ENCODE data around the gene OVCH1. TPM values are rescaled to one million over a fixed set of nuclear protein-coding genes. Genes with fewer than 3 reads are reported as not detected.

OVCH1 gene
- total and polyA plus RNA-seq, 10 of the 15 experiments (the other 5 are each of a cell fraction or from before 2014, with no cell fraction given): 0.15 TPM; not detected in 9

DNA sequence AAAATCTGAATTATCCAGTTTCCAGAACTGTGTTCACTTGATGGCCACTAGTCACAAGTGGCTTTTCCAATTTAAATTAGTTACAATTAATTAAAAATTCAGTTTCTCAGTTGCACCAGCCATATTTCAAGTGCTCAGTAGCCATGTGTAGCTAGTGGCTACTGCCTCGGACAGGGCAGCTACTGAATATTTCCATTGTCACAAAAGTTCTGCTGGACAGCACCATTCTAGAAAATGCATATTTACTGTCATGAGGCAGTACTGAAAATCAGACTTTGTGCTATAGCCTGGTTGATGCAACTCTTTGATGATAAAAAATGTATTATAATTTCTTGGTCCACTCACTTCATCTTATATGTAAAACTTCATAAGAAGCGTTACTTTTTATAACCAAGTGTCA, 11.5 kb upstream of the OVCH1 start:
- no peaks in the 10 kb centered on the region for H3K79me2 ChIP-seq (ENCODE audit: control insufficient read depth, insufficient read depth, low read length)
- intact Hi-C loops (cut with micrococcal nuclease; ENCODE audit: unreplicated experiment): no loop called here
- no peaks in the 10 kb centered on the region for H3K27me3 ChIP-seq (replicated peaks in 1 of 2; ENCODE audit: control insufficient read depth in 2 of 2, insufficient read depth in 2 of 2, low read length in 1 of 2)
- POLR2A ChIA-PET: no interaction called here
- SMC1A ChIA-PET (ENCODE audit: uncharacterized antibody, unreplicated experiment): interaction anchor here (3.7 kb wide), 1 partner anchor 11 kb away, joined by 16 read pairs; no protein-coding TSS in a partner anchor
- H3K9me3 ChIP-seq (replicated peaks; ENCODE audit: control insufficient read depth, insufficient read depth, low read length): no peaks in the 10 kb centered on the region
- H3K27ac ChIP-seq (ENCODE audit: control insufficient read depth, insufficient read depth): no peak overlapping the region
- RAD21 ChIA-PET (ENCODE audit: unreplicated experiment): no interaction called here
- no peak overlapping the region for H2AFZ ChIP-seq (ENCODE audit: control insufficient read depth, low read depth, low read length)
- 17% methylated on average over 2 of the region's 2 CpGs for WGBS (ENCODE audit: insufficient coverage, insufficient replicate concordance, low lambda C conversion rate, missing lambda C conversion rate)
- H3K4me1 ChIP-seq (ENCODE audit: control insufficient read depth, insufficient read depth, low read length): no peaks in the 10 kb centered on the region
- TF ChIP-seq SIN3A (IDR thresholded peaks at IDR 0.05; ENCODE audit: low read depth, low read length) (no peak), IKZF2 (IDR thresholded peaks at IDR 0.05) (no peak), ASH2L (IDR thresholded peaks at IDR 0.05; ENCODE audit: borderline replicate concordance, low read depth) (no peak), MYB (IDR thresholded peaks at IDR 0.05; ENCODE audit: borderline replicate concordance, low read depth, low read length) (no peak), CREM (IDR thresholded peaks at IDR 0.05; ENCODE audit: low read depth) (no peak), CHD2 (IDR thresholded peaks at IDR 0.05; ENCODE audit: borderline replicate concordance, low read depth, low read length) (no peak), NFIC (IDR thresholded peaks at IDR 0.05; ENCODE audit: low read depth, low read length) (no peak)
- TF ChIP-seq, protein P1, sequence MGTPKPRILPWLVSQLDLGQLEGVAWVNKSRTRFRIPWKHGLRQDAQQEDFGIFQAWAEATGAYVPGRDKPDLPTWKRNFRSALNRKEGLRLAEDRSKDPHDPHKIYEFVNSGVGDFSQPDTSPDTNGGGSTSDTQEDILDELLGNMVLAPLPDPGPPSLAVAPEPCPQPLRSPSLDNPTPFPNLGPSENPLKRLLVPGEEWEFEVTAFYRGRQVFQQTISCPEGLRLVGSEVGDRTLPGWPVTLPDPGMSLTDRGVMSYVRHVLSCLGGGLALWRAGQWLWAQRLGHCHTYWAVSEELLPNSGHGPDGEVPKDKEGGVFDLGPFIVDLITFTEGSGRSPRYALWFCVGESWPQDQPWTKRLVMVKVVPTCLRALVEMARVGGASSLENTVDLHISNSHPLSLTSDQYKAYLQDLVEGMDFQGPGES (IDR thresholded peaks at IDR 0.05): no peak
- no TSS peak for BruUV-seq (replicated peaks)
- no peak for DNase-seq (ENCODE audit: low read depth, low spot score)
- no peaks in the 10 kb centered on the region for H3K36me3 ChIP-seq (ENCODE audit: control insufficient read depth in 2 of 2, insufficient read depth in 2 of 2, low read length in 1 of 2)
- in situ Hi-C loops (cut with MboI): no loop called here
- no peak overlapping the region for H3K9ac ChIP-seq (ENCODE audit: control insufficient read depth, insufficient read depth, low read length)
- H3K4me2 ChIP-seq (ENCODE audit: control insufficient read depth, insufficient read depth): no peak overlapping the region
- no peak for ATAC-seq
- H3K4me3 ChIP-seq: no peak overlapping the region
- CTCF ChIA-PET: no interaction called here
- no peaks in the 10 kb centered on the region for H4K20me1 ChIP-seq (ENCODE audit: control insufficient read depth, insufficient read depth)
- no peak for FAIRE-seq

DNA sequence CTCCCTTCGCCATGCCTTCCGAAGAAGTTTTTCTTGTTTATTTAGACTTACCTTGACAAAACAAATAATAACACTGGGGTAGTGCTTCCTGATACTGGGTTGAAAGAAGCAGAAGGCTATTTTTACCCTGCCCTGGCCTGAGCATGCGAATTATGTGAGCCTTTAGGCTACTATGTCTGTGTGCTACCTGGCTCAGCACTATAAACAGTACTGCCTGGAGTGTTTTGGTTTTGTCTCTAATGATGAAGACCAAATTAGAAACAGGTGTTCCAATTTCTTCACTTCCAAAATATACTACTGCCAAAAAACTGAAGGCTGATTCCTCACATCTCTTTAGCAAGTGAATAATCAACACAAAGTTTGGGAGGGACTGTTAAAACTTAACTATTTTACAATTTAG, 7.6 kb upstream of the OVCH1 start:
- no peak overlapping the region for H2AFZ ChIP-seq (ENCODE audit: control insufficient read depth, low read depth, low read length)
- H3K79me2 ChIP-seq (ENCODE audit: control insufficient read depth, insufficient read depth, low read length): no peaks in the 10 kb centered on the region
- no peak overlapping the region for H3K9ac ChIP-seq (ENCODE audit: control insufficient read depth, insufficient read depth, low read length)
- RAD21 ChIA-PET (ENCODE audit: unreplicated experiment): interaction anchor here (1.5 kb wide), 1 partner anchor 12 kb away, joined by 3 read pairs; no protein-coding TSS in a partner anchor
- POLR2A ChIA-PET: no interaction called here
- H3K4me2 ChIP-seq (ENCODE audit: control insufficient read depth, insufficient read depth): no peak overlapping the region
- no peak for DNase-seq (ENCODE audit: low read depth, low spot score)
- no peaks in the 10 kb centered on the region for H3K4me1 ChIP-seq (ENCODE audit: control insufficient read depth, insufficient read depth, low read length)
- WGBS (ENCODE audit: insufficient coverage, insufficient replicate concordance, low lambda C conversion rate, missing lambda C conversion rate): 56% methylated on average over 3 of the region's 3 CpGs
- no peak for ATAC-seq
- H4K20me1 ChIP-seq (ENCODE audit: control insufficient read depth, insufficient read depth): no peaks in the 10 kb centered on the region
- intact Hi-C loops (cut with micrococcal nuclease; ENCODE audit: unreplicated experiment) (no loop called here), in situ Hi-C loops (cut with MboI) (no loop called here)
- CTCF ChIA-PET: interaction anchor here (1.0 kb wide), 1 partner anchor 15 kb away, joined by 4 read pairs; no protein-coding TSS in a partner anchor
- SMC1A ChIA-PET (ENCODE audit: uncharacterized antibody, unreplicated experiment): no interaction called here
- H3K9me3 ChIP-seq (replicated peaks; ENCODE audit: control insufficient read depth, insufficient read depth, low read length): no peaks in the 10 kb centered on the region
- no peaks in the 10 kb centered on the region for H3K27me3 ChIP-seq (replicated peaks in 1 of 2; ENCODE audit: control insufficient read depth in 2 of 2, insufficient read depth in 2 of 2, low read length in 1 of 2)
- TF ChIP-seq IKZF1 (conservative IDR thresholded peaks at IDR 0.05): no peak
- no peak for TF ChIP-seq BCL11A (IDR thresholded peaks at IDR 0.05; ENCODE audit: low read depth, low read length)
- TF ChIP-seq RAD21 (IDR thresholded peaks at IDR 0.05; ENCODE audit: insufficient read depth, low read depth, low read length): no peak
- TF ChIP-seq, protein P2, sequence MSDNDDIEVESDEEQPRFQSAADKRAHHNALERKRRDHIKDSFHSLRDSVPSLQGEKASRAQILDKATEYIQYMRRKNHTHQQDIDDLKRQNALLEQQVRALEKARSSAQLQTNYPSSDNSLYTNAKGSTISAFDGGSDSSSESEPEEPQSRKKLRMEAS (IDR thresholded peaks at IDR 0.05; ENCODE audit: low read depth, low read length): no peak
- TF ChIP-seq ZSCAN29 (IDR thresholded peaks at IDR 0.05): no peak
- no TSS peak for BruUV-seq (replicated peaks)
- H3K4me3 ChIP-seq: no peak overlapping the region
- H3K36me3 ChIP-seq (ENCODE audit: control insufficient read depth in 2 of 2, insufficient read depth in 2 of 2, low read length in 1 of 2): no peaks in the 10 kb centered on the region
- H3K27ac ChIP-seq (ENCODE audit: control insufficient read depth, insufficient read depth): no peak overlapping the region
- FAIRE-seq: no peak

All from GM12878 (cell line).